Heart left ventricle (tissue), 16 donors: ENCODE results near the gene ZNF747. TPM values are rescaled to one million over a fixed set of nuclear protein-coding genes. Genes with fewer than 3 reads are reported as not detected.

Experiments used
- ATAC-seq, 4 donors: fragments of 200-7000 bp; cut with Tn5 transposase; one replicate each; pipeline ENCODE4 v1.9.1; 2020 to 2022; ENCODE audit warnings: moderate library complexity in 4 of 4, mild to moderate bottlenecking in 3 of 4, moderate number of reproducible peaks in 1 of 4
- DNase-seq, 5 donors: peaks; one replicate each; pipeline ENCODE4 v3.0.0-alpha.2; 2020
- H3K27ac ChIP-seq, 12 donors: fragments of 200-600 bp; sonication (generic) in 4 of 12; one replicate each; pipeline versions ENCODE4 v1.5.0 to v1.8.0; 2016 to 2022; ENCODE audit warnings: mild to moderate bottlenecking in 2 of 12
- H3K27me3 ChIP-seq, 9 donors: fragments of 200-600 bp; sonication (generic) in 2 of 9; one replicate each; pipeline versions ENCODE4 v1.5.1 to v1.8.0; 2016 to 2022; ENCODE audit warnings: mild to moderate bottlenecking in 3 of 9
- H3K36me3 ChIP-seq, 9 donors: fragments of 200-600 bp; sonication (generic) in 2 of 9; one replicate each; pipeline versions ENCODE4 v1.5.0 to v1.8.0; 2018 to 2022; ENCODE audit warnings: mild to moderate bottlenecking in 2 of 9
- H3K4me1 ChIP-seq, 12 donors: fragments of 200-600 bp; sonication (generic) in 4 of 12; one replicate each; pipeline versions ENCODE4 v1.5.0 to v1.8.0; 2016 to 2022; ENCODE audit warnings: mild to moderate bottlenecking in 3 of 12
- H3K4me3 ChIP-seq, 12 donors: fragments of 200-600 bp; sonication (generic) in 4 of 12; one replicate each; pipeline versions ENCODE4 v1.5.0 to v1.8.0; 2017 to 2022; ENCODE audit warnings: mild to moderate bottlenecking in 9 of 12, moderate library complexity in 4 of 12
- H3K9me3 ChIP-seq, 12 donors: fragments of 200-600 bp; sonication (generic) in 4 of 12; one replicate each; pipeline versions ENCODE4 v1.5.0 to v1.8.0; 2016 to 2022; ENCODE audit warnings: mild to moderate bottlenecking in 1 of 12
- POLR2A ChIP-seq, 2 donors: fragments of 450-650 bp; IDR thresholded peaks; one replicate each; pipeline ENCODE4 v1.6.1; 2017; ENCODE audit warnings: antibody characterized with exemption in 2 of 2, mild to moderate bottlenecking in 2 of 2, moderate library complexity in 2 of 2
- WGBS, 4 donors: extraction: QIAGEN DNeasy Blood & Tissue Kit in 2 of 4; methylation state at CpG; one replicate each; pipeline versions ENCODE4 v1.1.5 to v1.1.7; 2013 to 2018; 5-methylcytosine and 5-hydroxymethylcytosine counted together
- intact Hi-C, 10 donors: fragments of 100-400 bp; cut with DNase I; formaldehyde crosslinking; loops; one replicate each; pipeline versions ENCODE4 v1.11.1 to v1.14.2; 2022
- polyA plus RNA-seq, 2 donors: library from polyadenylated mRNA; stranded (reverse); fragments of 200-250 nt; gene quantifications; one replicate each; pipeline ENCODE4 v1.2.3, GENCODE V29; 2013
- total RNA-seq, 9 donors: library from RNA; depleted of rRNA in 2 of 9; stranded (reverse); fragments of >200 nt in 2 of 9; fragmentation: NEBNext Ultra II Directional in 3 of 9; extraction: Animal tissue kit (Norgen Biotek cat#: 25700) in 3 of 9; gene quantifications; one replicate each; pipeline versions ENCODE4 v1.1.0 to v1.2.4, GENCODE V29; 2016 to 2023
- TF ChIP-seq, protein P1 (sequence below), 12 donors: fragments of 200-600 bp; sonication (generic) in 4 of 12; IDR thresholded peaks; one replicate each; pipeline versions ENCODE4 v1.5.0 to v1.8.0; 2018 to 2022; ENCODE audit warnings: antibody characterized with exemption in 12 of 12, mild to moderate bottlenecking in 5 of 12
- donor health status: ischemic (EF 13 %, LVEDD 7.1; RV severe dilation, severe dysfunction).
- donor health status: healthy with polysubstance abuse.
- donor health status: DM: no; HTN: yes; CAD: no.
- donor health status: DM: no; HTN: no; CAD: no.
- donor health status: ischemic (EF 25% LVEDD 6.9; RV normal size, moderate dysfunction).
- donor health status: ischemic (EF 25% LVEDD 5.7; RV mildly dilated, moderate dysfunction).
- donor health status: healthy.
- donor health status: DM: yes; HTN: yes; CAD: no.
- donor health status: ischemic (EF 35%, LVEDD 5.7; RV mildly dilated, moderate dysfunction).
- donor health status: nonischemic (EF 11% LVEDD 7.7; RV severe dilation, severe dysfunction).
- donor health status: DM: yes; HTN: yes; CAD: no.
- donor health status: PGD.
- donor health status: ischemic (EF 29% LVEDD 5.4; RV normal size, mild dysfunction).
- donor health status: nonischemic (EF 23%, LVEDD 6.1; RV moderate dilation, normal function).

ZNF747 gene
- total and polyA plus RNA-seq, 11 donors = 8.6 to 15.2 (median 9.6) TPM

DNA sequence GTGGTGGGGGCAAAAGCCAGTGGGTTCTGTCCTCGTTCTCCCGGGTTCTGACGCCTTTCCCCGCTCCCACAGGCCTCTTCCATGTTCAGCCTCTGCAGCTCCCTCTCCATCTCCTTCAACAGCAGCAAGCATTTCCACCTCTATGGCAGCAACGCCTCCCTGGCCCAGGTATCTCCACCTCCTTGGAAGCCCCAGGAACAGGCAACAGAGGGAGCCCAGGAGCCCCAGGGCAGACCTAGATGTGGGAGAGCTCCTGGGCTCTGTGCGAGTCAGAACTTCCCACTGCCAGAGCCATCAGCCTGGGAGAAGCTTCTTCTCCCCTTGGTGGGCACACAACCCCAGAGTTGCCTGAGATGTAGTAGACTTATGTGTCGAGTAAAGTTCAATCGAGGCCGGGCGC lies 16.1 kb downstream of the ZNF747 start:
- no peak for TF ChIP-seq POLR2A (IDR thresholded peaks at IDR 0.05)
- TF ChIP-seq, protein P1, sequence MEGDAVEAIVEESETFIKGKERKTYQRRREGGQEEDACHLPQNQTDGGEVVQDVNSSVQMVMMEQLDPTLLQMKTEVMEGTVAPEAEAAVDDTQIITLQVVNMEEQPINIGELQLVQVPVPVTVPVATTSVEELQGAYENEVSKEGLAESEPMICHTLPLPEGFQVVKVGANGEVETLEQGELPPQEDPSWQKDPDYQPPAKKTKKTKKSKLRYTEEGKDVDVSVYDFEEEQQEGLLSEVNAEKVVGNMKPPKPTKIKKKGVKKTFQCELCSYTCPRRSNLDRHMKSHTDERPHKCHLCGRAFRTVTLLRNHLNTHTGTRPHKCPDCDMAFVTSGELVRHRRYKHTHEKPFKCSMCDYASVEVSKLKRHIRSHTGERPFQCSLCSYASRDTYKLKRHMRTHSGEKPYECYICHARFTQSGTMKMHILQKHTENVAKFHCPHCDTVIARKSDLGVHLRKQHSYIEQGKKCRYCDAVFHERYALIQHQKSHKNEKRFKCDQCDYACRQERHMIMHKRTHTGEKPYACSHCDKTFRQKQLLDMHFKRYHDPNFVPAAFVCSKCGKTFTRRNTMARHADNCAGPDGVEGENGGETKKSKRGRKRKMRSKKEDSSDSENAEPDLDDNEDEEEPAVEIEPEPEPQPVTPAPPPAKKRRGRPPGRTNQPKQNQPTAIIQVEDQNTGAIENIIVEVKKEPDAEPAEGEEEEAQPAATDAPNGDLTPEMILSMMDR (IDR thresholded peaks at IDR 0.05) = no peak
- WGBS, 4 donors = 87 to 94% (median 89%) methylated on average over 10 of the region's 10 CpGs
- Histone ChIP-seq H3K36me3 (peaks cover 0 to 67% (median 0%) of the 10 kb centered on the region in 9 donors), H3K4me3 (no peak overlapping the region), H3K27me3 (no peaks in the 10 kb centered on the region), H3K4me1 (no peaks in the 10 kb centered on the region), H3K9me3 (no peaks in the 10 kb centered on the region), H3K27ac (no peak overlapping the region)
- DNase-seq (peak in 1 of 5 donors; percentile 28), ATAC-seq (no peak)
- intact Hi-C loops = loop anchor here in 1 of 10 donors (5.0 kb wide), 1 partner anchor 51 kb away; no protein-coding TSS in a partner anchor

GRCh38 chr16:30515275-30515674 lies 19.4 kb downstream of the ZNF747 start:
- 77 to 90% (median 84%) methylated on average over 2 of the region's 2 CpGs for WGBS, 4 donors
- DNase-seq (no peak), ATAC-seq (no peak)
- no peak for TF ChIP-seq POLR2A (IDR thresholded peaks at IDR 0.05)
- TF ChIP-seq, protein P1 (IDR thresholded peaks at IDR 0.05) = no peak
- Histone ChIP-seq H3K4me1 (no peaks in the 10 kb centered on the region), H3K27me3 (no peaks in the 10 kb centered on the region), H3K4me3 (no peak overlapping the region), H3K36me3 (peaks cover 0 to 95% (median 0%) of the 10 kb centered on the region in 9 donors), H3K27ac (no peak overlapping the region), H3K9me3 (no peaks in the 10 kb centered on the region)
- intact Hi-C loops = loop anchor here in 1 of 10 donors (5.0 kb wide), 1 partner anchor 48 kb away; no protein-coding TSS in a partner anchor

DNA sequence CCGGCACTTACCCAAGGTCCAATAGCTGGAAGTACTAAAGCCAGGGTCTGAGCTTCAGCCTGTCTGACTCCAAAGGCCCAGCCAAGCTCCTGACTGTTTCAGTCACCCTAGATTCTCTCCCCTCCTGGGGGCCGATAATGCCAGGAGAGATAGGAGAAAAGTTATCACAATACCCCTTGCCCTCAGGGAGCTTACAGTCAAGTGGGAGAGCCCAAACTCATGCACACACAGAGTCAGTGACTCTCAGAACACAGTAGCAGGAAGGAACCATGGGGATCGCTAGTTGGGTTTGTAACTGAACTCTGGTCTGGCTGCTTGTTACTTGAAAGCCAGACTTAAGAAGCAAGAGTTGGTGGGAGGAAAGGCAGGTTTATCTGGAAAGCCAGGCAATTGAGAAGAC lies 23.1 kb downstream of the ZNF747 start:
- Histone ChIP-seq H3K4me1 (no peaks in the 10 kb centered on the region), H3K9me3 (no peaks in the 10 kb centered on the region), H3K27ac (no peak overlapping the region), H3K27me3 (no peaks in the 10 kb centered on the region), H3K4me3 (no peak overlapping the region), H3K36me3 (peaks cover 0 to 80% (median 0%) of the 10 kb centered on the region in 9 donors)
- DNase-seq (no peak), ATAC-seq (no peak)
- intact Hi-C loops = loop anchor here in 1 of 10 donors (5.0 kb wide), 1 partner anchor 54 kb away; no protein-coding TSS in a partner anchor
- TF ChIP-seq, protein P1 (IDR thresholded peaks at IDR 0.05) = no peak
- no peak for TF ChIP-seq POLR2A (IDR thresholded peaks at IDR 0.05)
- WGBS, 4 donors = 84 to 93% (median 90%) methylated on average over 3 of the region's 3 CpGs

- Histone ChIP-seq H3K4me1 (no peaks in the 10 kb centered on the region), H3K9me3 (no peaks in the 10 kb centered on the region), H3K27me3 (no peaks in the 10 kb centered on the region), H3K27ac (no peak overlapping the region), H3K4me3 (no peak overlapping the region), H3K36me3 (peaks cover 0 to 74% (median 0%) of the 10 kb centered on the region in 9 donors)
- WGBS, 4 donors = 55 to 72% (median 64%) methylated on average over 3 to 4 of the region's 4 CpGs
- intact Hi-C loops = loop anchor here in 1 of 10 donors (5.0 kb wide), 1 partner anchor 53 kb away; no protein-coding TSS in a partner anchor
- no peak for ATAC-seq
- no peak for DNase-seq
- TF ChIP-seq POLR2A (IDR thresholded peaks at IDR 0.05) = no peak
- TF ChIP-seq, protein P1 (IDR thresholded peaks at IDR 0.05) = no peak
Measured at GRCh38 chr16:30510376-30510938, 24.2 kb downstream of the ZNF747 start.
